Superior temporal gyrus (tissue), 1 donor: Measurements from ENCODE around the gene DPY19L2.
"Not testable (repeated sequence)": the region's sequence is repeated elsewhere in the genome, so short reads cannot be mapped to it uniquely, and the experiment has no call there.

ENCODE experiments used
- DNase-seq: peaks from one replicate; pipeline ENCODE4 v3.0.0-alpha.2; 2016; ENCODE audit errors: extremely low spot score

DPY19L2 gene

DNA sequence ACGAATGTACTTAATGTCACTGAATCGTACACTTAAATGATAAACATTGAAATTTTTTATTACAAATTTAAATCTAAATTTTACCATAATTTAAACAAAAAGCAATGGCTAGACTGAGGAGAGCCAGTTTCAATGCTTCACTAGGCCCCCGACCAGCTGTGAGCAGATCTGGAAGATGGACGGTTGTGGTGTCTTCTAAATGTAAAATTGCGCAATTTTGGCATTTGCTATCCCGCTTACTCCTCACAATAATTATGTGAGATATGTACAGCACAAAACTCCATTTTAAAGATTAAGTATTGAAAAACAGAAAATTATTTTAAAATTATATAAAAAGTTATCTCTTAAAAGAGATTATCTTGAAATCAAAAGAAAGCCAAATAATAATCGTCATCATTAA lies 5.3 kb downstream of the DPY19L2 start:
- DNase-seq = not testable (repeated sequence)

DNA sequence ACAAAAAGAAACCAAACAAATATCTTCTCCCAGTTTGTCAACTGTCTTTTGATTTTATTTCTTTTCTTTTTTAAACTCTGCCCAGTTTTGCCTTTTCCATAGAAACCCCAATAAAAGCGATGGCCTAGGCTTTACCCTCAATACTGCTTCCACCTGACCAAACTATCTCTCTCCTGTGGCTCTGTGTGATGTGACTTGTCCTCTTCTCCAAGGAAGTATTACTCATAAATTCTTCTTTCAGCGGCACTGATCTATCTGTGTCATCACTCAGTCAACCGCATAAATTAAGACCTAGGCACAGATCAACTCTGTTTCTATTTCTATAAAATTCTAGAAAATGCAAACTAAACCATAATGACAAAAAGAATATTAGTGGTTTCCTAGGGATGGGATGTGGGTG lies 9.8 kb downstream of the DPY19L2 start:
- DNase-seq = not testable (repeated sequence)

DNA sequence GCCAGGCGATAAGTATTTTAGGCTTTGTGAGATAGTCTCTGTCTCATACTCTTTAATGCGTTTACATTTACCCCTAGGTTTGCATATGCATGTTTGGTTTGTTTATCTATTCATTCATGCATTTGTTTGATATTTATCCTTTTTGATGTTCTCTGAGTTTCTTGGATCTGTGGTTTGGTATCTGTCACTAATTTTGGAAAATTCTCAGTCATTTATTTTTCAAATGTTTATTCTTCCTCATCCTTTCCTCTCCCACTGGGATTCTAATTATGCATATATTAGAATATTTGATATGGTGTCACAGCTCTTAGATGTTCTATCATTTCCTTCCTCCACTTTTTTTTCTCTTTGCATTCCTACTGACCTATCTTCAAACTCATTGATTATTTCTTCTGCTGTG lies 11.9 kb downstream of the DPY19L2 start:
- DNase-seq = not testable (repeated sequence)

DNA sequence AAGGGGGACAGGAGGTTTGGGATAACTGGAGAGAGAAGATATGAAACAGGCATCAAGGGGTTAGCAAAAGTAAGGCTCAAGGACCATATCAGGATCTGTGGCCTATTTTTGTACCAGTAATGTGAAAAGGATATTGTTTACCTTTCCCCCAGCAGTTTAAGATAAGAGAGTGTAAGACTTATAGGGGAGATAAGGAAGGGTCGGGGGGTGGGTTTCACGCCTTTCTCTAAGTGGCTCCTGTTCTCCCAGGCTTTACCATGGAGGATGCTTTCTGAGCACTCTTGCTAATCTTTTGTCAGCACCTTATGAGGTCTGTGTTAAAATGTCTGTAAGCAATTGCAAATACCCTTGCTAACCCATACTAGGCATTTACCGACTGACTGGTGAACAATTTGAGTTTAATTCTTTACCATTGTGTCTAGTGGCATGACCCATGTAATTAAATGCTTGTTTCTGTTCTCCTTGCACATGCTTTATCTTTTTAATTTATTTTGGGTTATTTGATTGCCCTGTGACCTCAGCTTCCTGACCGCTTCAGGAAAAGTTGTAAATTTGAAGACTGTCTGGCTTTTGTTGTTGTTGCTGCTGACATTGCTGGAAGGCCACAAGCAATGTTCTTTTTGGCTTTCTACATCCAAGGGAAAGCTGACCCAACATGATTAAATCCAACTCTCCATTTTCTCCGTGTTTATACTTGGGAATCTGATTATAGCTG lies 12.6 kb downstream of the DPY19L2 start:
- DNase-seq = not testable (repeated sequence)

DNA sequence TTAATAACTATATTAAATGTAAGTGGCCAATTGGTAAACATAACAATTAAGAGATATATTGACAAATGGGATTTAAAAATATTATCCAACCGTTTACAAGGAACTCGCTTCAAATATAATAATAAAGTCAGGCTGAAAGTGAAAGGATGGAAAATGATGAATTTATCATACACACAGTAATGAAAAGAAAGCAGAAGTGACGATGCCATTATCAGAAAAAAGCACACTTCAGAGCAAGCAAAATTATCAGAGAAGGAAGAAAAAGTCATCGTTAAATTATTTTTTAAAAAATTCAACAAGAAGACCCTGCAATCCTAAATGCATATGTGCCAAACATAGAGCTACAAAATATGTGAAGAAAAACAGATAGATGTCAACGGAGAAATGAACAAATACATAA lies 13.8 kb downstream of the DPY19L2 start:
- not testable (repeated sequence) for DNase-seq

DNA sequence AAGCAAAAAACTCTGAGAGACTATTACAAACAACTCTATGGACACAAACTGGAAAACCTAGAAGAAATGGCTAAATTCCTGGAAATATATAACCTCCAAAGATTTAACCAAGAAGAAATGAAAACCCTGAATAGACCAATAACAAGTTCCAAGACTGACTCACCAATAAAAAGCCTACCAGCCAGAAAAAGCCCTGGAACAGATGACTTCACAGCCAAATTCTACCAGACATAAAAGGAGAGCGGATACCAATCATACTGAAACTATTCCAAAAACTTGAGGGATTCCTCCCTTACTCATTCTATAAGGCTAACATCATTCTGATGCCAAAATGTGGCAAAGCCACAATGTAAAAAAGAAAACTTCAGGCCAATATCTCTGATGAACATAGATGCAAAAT lies 18.8 kb downstream of the DPY19L2 start:
- DNase-seq = not testable (repeated sequence)

DNA sequence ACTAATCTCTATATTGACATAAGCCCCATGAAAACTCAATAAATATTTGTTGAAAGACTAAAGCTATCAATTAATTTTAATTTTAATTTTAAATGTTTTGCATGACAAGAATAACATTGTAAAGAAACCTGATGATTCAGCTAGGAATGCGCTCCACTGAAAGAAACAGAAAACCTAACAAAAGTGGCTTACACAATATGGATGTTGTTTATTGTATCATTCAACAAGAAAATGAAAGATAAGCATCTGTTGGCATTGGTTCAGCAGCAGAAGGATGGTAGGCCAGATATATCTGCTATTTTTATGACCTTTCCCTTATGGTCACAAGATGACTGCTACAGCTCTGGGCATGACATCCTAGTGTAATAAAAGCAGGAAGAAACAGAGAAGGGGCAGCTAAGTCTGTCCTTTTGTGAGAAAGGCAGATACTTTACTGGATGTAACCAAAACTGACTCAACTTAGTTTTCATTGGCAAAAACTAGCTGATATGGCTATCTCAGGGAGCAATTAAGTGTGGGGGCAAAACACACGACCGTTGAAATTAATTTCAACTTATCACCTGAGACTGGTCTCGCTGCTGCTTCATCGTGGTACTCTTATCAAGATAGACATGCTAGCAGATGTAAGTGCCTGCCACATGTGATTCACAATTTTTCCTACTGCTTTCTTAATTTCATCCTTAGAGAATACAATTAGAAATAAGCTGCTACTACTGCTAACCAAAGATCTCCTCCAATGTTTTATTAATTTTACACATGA lies 24.7 kb downstream of the DPY19L2 start:
- not testable (repeated sequence) for DNase-seq

DNA sequence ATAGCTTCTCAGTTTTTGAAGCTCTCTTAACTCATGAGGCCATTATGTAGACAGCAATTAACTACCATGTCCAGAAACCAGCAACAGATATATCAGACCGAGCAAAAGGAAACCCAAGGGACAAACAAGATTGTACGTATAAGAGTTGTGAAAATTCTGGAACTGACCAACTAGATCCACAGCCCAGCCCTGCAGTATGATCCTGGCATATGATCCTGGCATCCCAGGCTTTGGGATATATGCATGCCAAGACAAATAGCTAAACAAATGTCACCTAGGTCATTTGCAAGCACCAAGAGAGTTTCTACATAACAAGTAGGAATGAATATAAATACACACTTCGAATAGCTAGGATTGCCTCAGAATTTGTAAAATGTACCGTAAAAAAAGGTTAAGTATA lies 44.0 kb downstream of the DPY19L2 start:
- DNase-seq = not testable (repeated sequence)

DNA sequence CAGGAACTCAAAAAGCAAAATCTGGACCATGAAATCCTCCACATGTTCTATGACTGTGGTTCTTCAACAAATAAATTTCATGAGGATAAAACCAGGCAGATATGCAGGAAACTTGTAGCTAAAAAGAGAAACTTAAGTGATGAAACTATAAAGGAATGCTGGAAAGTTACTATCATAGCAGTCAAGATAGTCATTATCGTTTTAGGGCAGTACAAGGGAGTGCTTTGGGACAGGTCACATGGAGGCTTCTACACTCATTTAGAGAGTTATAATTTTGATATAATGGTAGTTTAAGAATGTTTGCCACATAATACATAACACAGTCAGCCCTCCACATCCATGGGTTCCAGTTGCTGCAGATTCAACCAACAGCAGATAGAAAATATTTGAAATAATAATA lies 52.7 kb downstream of the DPY19L2 start:
- DNase-seq = not testable (repeated sequence)

DNA sequence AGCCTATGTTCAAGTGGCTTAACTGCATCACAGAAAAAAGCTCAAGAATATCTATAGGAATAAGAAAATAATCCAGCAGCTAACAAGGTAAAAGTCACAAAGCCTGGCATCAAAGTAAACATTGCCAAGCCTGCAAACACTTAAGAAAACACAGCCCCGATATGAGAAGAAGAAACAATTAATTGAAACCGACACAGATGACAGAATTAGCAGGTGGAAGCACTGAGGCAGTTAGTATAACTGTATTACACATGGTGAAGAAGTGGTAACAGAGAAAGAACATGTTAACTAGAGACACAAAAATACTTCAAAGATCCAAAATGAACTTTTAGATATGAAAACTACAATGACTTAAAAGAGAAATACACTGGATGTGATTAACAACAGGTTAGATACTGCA lies 57.0 kb downstream of the DPY19L2 start:
- DNase-seq = not testable (repeated sequence)

DNA sequence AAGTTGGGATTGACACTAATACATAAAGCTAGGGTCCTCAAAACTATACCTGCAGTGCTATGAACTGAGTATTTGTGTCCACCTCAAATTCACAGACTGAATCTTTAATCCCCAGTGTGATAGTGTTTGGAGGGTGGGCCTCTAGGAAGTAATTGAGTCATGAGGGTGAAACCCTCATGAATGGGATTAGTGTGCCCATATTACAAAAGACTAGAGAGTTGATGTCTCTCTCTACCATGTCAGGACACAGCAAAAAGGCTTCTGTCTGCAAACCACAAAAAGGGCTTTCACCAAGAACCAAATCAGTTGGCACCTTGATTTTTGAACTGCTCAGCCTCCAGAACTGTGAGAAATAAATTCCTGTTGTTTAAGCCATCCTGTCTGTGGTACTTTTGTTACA lies 59.0 kb downstream of the DPY19L2 start:
- DNase-seq = not testable (repeated sequence)

DNA sequence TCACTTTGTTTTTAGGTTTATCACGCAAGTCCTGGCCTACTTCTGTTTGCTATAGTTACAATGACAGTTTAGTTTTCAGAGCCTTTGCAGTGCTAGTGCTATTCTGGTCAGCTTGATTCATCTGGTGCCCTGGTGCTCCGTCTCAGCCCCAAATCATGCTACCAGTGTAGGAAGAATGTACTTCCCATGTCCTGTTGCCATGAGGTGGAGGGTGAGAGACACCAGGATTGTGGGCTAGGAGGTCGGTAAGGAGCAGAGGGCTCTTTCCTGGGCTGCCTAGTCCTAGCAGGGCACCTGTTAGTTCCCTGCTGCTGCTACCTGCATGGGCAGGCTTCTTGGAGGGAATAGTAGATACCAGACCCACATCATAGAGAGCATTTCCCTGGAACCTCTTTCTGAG lies 63.3 kb downstream of the DPY19L2 start:
- DNase-seq = not testable (repeated sequence)

DNA sequence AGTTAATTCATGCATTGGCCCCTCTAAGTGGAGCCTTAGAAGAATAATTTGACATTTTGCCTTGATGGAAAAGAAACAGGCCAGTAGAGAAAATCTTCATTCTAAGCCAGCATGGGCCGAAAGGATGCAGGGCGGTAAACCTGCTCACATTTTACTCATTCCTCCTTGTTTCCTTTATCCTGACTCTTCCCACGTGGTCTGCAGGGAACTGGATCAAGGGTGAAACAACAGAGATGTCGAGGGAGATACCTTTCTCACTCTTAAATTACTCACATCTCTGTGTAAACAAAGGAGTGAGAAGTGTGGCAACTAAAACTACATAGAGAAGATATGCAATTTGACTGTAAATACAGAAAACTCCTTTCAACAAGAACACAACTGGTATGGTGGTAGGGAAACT lies 73.5 kb downstream of the DPY19L2 start:
- not testable (repeated sequence) for DNase-seq

DNA sequence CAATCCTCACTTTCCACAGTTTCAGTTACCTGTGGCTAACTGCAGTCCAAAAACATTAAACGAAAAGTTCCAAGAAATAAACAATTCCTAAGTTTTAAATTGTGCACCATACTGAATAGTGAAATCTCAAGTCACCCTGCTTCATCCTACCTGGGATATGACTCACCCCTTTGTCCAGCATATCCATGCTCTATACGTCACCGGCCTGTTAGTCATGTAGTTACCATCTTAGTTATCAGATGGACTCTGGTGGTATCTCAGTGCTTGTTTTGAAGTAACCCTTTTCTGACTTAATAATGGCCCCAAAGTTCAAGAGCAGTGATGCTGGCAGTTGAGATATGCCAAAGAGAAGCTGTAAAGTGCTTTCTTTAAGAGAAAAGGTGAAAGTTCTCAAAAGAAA lies 83.9 kb downstream of the DPY19L2 start:
- not testable (repeated sequence) for DNase-seq

DNA sequence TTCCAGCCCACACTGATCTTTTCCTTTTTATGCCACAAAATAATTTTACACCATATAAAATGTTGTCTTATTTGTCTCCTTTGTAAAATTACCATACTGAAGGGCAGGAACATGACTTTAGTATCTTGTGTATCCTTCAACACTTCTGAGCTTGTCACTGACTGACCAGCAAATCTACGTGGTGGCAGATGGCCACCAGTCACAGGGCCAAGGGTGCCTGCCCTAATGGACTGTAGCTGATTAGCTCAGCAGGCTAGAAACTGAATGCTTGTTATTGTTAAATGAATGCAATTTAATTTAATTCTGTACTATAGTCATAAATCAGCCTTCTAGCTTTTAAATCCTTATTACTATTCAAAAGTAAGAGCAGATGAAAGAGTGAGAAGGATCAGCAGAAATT lies 85.0 kb downstream of the DPY19L2 start:
- DNase-seq = not testable (repeated sequence)

DNA sequence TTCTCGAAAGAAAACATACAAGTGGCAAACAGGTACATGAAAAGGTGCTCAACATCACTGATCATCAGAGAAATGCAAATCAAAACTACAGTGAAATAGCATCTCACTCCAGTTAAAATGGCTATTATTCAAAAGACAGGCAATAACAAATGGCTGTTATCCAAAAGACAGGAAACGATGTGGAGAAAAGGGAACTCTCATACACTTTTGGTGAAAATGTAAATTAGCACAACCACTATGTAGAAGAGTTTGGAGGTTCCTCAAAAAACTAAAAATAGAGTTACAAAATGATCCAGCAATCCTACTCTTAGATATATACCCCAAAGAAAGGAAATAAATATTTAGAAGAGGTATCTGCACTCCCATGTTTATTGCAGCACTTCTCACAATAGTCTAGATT lies 90.7 kb downstream of the DPY19L2 start:
- DNase-seq = not testable (repeated sequence)

DNA sequence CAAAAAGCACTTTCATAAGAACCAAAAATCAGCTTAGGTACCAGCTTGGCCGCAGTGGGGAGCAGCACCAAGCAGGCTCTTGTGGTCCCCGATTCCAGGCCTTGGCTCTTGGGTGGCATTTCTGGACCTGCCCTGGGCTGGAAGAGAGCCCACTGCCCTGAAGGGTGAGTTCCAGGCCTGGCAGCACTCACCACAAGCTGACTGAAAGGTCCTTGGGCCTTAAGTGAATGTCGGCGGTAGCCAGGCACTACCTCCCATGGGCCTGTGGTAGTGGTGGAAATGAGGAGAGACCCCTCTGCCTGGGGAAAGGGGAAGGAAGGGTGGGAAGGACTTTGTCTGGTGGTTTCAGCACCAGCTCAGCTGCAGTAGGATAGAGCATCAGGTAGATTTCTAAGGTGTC lies 96.3 kb downstream of the DPY19L2 start:
- DNase-seq = not testable (repeated sequence)

DNA sequence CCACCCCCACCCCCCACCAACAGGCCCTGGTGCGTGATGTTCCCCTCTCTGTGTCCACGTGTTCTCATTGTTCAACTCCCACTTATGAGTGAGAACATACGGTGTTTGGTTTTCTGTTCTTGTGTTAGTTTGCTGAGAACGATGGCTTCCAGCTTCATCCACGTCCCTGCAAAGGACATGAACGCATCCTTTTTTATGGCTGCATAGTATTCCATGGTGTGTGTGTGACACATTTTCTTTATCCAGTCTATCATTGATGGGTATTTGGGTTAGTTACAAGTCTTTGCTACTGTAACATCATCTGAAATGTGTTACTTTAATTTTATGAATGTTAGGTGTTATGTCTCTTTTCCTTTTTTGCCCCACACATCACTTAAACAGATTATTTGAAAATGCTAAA lies 109.8 kb downstream of the DPY19L2 start:
- DNase-seq = not testable (repeated sequence)

DNA sequence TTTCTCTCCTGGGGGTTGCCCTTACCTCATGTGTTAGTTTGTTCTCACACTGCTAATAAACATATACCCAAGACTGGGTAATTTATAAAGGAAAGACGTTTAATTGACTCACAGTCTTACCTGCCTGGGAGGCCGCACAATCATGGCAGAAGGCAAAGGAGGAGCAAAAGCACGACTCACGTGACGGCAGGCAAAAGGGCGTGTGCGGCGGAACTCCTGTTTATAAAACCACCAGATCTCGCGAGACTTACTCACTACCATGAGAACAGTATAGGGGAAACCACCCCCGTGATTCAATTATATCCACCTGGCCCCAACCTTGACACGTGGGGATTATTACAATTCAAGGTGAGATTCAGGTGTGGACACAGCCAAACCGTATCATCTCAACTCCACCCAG lies 116.9 kb downstream of the DPY19L2 start:
- DNase-seq = not testable (repeated sequence)

DNA sequence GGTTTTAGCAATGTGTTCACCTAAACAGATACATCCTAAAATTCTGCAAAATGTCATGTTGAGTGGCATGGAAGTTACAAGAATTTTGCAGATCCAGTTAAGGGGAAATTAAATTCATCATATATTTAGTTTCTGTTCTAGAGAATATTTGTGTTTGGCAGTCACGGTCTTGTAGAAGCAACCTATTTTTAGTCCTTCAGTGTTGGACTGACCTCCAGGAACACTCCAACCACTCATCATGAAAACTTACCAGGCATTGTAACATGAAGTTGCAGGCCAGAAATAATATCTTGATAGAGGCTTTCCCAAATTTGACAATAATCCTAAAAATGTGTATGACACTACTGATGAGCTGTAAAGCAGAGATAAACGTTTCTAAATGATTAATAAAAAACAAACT lies 119.3 kb downstream of the DPY19L2 start:
- DNase-seq = not testable (repeated sequence)

DNA sequence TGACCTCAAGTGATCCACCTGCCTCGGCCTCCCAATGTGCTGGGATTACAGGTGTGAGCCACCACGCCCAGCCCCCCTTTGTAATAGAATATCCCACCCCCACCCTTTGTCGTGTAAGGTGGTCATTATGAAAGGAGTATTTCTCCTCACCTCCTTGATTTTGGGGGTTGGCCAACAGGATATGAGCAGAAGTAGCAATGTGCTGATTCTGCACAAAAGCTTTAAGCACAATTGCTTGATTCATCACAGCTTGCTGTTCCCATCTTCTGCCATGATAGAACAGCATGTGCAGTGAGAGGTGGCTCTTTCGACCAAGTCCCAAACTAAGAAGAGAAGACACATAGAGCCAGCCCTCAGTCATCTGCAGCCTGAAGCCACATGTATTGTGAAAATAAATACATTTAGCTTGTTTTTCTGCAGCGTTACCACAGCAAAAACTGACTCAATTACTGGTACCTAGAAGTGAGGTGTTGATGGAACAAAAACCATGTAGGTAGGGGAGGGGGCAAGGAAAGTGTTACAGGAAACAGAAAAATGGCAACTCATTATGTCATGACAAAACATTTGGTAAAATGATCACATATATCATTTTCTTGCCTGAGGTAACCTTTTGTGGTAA lies 122.9 kb downstream of the DPY19L2 start:
- DNase-seq = not testable (repeated sequence)

DNA sequence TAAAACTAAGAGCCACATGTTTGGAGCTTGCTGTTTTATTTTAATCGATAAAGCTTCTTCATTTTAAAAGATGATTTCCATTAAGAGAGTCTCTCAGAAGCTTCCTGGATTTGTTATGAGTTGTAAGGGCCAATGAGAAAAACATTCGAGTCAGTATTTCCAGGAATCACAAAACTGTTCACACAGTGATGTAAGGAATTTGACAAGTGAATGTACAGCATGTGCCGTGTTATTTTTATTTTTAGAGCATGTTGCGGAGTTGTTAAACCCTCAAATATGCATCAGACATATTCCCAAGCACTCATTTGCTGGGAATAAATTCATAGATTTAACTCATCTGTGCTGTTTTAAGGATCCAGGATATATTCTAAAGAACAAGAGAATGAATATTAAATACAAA lies 129.6 kb downstream of the DPY19L2 start:
- DNase-seq = not testable (repeated sequence)

DNA sequence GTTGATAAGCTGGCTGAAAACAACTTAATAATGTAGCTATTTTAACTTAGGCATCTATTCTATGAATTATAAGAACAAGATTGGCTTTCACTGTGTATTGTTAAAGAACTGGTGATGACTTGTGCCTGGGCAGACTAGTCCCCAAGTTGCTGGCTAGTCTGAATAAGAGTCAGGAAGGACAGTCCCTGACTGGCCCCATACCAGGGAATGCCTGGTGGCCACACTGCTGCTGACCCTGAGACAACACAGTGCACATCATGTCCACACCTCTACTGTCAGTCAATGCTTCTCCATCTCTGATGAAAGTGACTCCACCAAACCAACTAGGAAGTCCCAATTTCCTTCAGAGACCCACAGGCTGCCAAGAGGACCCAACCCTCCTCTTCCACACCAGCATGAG lies 130.5 kb downstream of the DPY19L2 start:
- not testable (repeated sequence) for DNase-seq
